Rectal smooth muscle tissue (tissue), 1 donor: ENCODE data around the gene TBXAS1.
"Not testable (repeated sequence)": the region's sequence is repeated elsewhere in the genome, so short reads cannot be mapped to it uniquely, and the experiment has no call there.

Experiments used
- H3K27ac ChIP-seq: one replicate; pipeline ENCODE4 v1.7.0; 2013; ENCODE audit warnings: low read depth, low read length, inconsistent platforms
- H3K27me3 ChIP-seq: one replicate; pipeline ENCODE4 v1.7.0; 2013; ENCODE audit warnings: low read length; ENCODE audit not compliant: control insufficient read depth, insufficient read depth
- H3K36me3 ChIP-seq: one replicate; pipeline ENCODE4 v1.7.0; 2013; ENCODE audit warnings: low read length; ENCODE audit not compliant: control insufficient read depth, insufficient read depth
- H3K4me1 ChIP-seq: one replicate; pipeline ENCODE4 v1.7.0; 2013; ENCODE audit warnings: low read length; ENCODE audit not compliant: control insufficient read depth, insufficient read depth
- H3K4me3 ChIP-seq: one replicate; pipeline ENCODE4 v1.7.0; 2013; ENCODE audit warnings: low read length
- H3K9ac ChIP-seq: one replicate; pipeline ENCODE4 v1.7.0; 2013; ENCODE audit warnings: low read length

Gene TBXAS1

DNA sequence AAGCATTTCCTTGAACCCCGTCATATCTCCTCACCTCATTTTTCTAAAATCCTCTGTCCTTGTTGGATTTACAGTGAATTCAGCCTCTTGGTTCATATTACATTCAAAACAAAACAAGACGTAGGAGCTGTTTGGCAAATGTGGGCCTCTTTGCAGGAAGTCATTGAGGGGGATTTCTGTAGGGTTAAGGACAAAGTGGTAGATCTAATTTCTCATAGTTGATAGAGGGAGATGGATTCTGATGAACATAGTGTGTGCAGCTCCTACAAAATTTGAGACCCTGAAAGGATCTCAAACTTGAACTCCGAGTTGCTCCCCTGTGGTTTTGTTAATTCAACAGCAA lies 682 bp downstream of the TBXAS1 start:
- Histone ChIP-seq H3K4me3 (peak overlapping the region; percentile 17), H3K27me3 (no peaks in the 10 kb centered on the region), H3K36me3 (no peaks in the 10 kb centered on the region), H3K9ac (no peak overlapping the region), H3K4me1 (no peaks in the 10 kb centered on the region), H3K27ac (no peak overlapping the region)

DNA sequence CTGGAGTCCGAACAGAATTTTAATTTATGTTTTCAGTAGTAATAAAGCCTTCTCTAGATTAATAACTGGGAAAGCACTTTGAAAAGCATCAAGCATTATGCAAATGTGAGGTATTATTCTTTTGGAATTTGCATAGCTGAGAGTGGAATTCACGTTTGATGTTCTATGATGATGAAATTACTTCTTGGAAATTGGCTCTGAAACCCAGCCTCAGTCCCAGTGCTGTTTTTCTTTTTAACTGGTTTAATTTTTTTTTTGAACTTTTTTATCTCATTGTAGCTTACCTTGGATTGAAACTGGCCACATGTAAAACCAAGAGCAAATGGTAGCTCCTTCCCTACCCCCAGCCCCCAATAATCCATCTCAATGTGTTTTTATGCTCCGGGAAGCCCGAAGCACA lies 1.2 kb downstream of the TBXAS1 start:
- Histone ChIP-seq H3K27ac (no peak overlapping the region), H3K4me1 (no peaks in the 10 kb centered on the region), H3K36me3 (no peaks in the 10 kb centered on the region), H3K27me3 (no peaks in the 10 kb centered on the region), H3K9ac (no peak overlapping the region), H3K4me3 (no peak overlapping the region)

DNA sequence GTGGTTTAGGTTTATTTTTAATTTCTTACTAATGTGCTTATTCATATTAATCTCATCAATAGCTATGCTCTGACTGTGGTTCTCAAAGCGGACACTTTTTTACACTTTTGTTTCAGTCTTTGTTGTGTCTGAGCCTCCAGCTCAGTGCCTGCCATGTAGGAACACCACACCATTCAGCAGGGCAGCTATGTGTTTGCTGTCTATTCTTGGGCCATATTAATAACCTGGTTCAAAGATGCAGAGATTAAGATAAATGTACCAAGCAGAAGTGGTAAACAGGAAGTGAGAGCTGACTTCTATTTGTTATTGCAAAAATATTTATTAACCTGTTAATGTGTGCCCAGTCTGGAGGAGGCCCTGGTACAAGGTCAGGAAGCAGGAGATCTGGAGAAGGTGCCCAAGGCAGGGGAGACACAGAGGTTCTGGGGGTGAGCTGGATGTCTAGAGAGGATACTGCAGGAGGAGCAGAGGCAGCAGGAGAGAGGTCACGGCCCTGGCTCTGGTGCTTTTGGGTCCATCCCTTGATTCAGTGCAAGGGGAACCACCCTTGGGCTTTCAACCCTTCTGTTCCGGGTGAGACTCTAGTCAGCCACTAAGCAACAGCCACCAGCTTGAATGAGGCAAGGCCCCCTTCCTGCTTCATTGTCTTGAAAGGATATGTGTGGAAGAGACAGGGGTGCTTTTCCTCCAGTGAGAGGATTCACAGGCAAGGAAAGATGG lies 1.9 kb downstream of the TBXAS1 start:
- Histone ChIP-seq H3K27ac (no peak overlapping the region), H3K36me3 (no peaks in the 10 kb centered on the region), H3K27me3 (no peaks in the 10 kb centered on the region), H3K4me3 (no peak overlapping the region), H3K4me1 (no peaks in the 10 kb centered on the region), H3K9ac (no peak overlapping the region)

DNA sequence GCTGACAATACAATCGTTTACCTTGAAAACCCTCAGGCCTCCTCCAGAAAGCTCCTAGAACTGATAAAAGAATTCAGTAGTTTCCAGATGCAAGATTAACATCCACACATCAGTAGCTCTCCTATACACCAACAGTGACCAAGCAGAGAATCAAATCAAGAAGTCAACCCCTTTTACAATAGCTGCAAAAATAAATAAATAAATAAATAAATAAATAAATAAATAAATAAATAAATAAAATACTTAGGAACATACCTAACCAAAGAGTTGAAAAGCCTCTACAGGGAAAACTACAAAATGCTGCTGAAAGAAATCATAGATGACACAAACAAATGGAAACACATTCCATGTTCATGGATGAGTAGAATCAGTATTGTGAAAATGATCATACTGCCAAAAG lies 6.8 kb downstream of the TBXAS1 start:
- H3K27me3 ChIP-seq, H3K4me1 ChIP-seq, H3K9ac ChIP-seq, H3K27ac ChIP-seq, H3K4me3 ChIP-seq, H3K36me3 ChIP-seq: not testable (repeated sequence)

DNA sequence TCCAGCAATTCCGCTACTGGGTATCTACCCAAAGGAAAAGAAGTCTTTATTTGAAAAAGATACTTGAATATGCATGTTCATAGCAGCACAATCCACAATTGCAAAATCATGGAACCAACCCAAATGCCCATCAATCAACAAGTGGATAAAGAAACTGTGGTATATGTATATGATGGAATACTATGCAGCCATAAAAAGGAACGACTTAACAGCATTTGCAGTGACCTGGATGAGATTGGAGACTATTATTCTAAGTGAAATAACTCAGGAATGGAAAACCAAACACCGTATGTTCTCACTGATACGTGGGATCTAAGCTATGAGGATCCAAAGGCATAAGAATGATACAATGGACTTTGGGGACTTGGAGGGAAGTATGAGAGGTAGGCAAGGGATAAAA lies 8.2 kb downstream of the TBXAS1 start:
- H3K4me3 ChIP-seq, H3K9ac ChIP-seq, H3K36me3 ChIP-seq, H3K27me3 ChIP-seq, H3K27ac ChIP-seq, H3K4me1 ChIP-seq: not testable (repeated sequence)

DNA sequence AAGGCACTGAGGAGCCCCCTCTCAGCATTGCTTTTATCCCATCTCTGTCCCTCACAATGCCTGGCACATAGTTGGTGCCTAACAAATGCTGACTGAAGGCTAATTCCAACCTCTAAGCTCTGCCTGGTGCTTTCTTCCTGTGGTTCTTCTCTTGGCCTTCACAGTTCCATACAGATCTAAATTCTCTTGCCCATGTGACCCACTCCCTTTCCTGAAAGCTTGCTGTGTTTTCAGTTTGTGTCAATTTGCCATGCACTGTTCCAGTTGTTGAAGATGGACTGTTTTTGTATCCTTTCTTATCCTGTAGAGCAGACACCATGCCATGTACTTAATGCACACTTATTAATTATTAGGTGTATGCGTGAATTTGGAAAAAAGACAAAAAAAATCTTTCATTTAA lies 9.2 kb downstream of the TBXAS1 start:
- no peak overlapping the region for H3K9ac ChIP-seq
- H3K27me3 ChIP-seq = no peaks in the 10 kb centered on the region
- no peak overlapping the region for H3K4me3 ChIP-seq
- no peak overlapping the region for H3K27ac ChIP-seq
- H3K4me1 ChIP-seq = no peaks in the 10 kb centered on the region
- no peaks in the 10 kb centered on the region for H3K36me3 ChIP-seq

DNA sequence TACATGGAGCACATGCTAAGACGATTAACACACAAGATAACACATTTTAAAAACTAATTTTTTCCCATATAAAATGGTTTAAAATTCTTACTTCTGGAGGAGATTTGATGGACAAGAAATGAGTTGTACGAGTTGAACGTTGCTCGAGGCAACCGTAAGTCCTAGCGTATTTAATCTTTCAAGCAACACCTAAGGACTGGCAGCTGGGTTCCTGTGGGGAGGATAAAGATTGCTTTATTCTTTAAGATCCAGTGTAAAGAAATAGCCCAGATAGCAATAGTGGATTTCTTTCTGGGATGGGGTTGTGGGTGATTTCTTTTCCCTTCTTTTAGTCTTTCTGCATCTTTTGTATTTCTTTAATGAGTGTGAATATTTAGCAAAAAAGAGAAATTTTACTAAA lies 9.8 kb downstream of the TBXAS1 start:
- no peaks in the 10 kb centered on the region for H3K4me1 ChIP-seq
- no peaks in the 10 kb centered on the region for H3K27me3 ChIP-seq
- H3K4me3 ChIP-seq = no peak overlapping the region
- H3K36me3 ChIP-seq = no peaks in the 10 kb centered on the region
- H3K27ac ChIP-seq = no peak overlapping the region
- H3K9ac ChIP-seq = no peak overlapping the region

DNA sequence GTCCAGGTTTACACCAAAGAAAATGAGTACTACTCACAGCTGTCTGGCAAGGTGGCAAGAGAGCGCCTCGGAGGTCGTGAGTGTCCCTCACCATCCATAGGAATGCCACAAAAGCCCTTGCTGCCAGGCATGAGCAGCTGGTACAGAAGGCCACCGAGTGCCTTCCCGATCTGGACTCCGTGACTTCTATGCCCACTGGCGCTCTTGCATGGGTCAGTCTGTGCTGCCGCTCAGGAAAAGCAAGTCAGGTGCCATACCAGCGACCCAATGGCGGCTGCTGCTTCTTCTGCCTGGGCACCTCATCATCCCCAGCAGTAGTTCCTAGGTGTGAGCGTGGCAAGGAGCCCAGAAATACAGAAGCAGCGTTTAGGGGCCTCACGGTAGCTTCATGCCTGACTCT lies 11.7 kb downstream of the TBXAS1 start:
- no peaks in the 10 kb centered on the region for H3K4me1 ChIP-seq
- no peak overlapping the region for H3K4me3 ChIP-seq
- H3K27me3 ChIP-seq = no peaks in the 10 kb centered on the region

DNA sequence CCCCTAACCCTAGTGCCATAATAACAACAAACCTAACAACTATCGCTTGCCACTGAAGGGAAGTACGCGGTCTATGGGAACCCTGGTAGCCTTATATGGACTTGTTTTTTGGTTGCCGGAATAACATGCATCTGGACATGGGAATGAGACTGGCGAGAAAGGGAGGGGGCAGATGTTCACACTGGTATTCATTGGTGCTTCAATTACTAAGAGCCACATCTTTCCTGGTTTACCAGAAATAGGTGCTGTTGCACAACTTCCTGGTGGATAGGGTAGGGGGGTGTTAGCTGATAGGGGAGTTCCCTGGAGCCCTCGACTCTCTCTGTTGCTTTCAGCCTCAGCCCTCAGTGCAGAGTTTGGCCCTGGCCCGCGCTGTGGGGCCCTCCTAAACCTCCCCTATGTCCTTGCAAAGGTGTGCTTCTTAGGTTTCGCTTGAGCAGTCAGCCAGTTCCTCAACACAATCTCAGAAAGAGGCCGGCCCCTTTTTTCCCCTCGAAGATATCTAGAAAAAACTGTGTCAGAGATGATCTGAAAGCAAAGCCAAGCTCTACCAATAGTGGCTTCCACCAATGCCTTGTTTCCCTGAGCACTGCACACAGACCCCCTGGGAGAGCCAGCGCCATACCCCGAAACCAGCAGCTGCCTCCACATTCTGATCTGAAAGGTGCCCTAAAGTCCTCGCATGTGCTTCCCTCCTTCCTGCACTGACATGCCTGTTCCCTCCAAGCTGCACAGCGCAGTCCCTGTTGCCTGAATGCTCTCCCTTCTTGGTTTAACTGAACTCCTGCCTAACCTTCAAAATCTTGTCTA lies 13.5 kb downstream of the TBXAS1 start:
- no peak overlapping the region for H3K4me3 ChIP-seq
- no peak overlapping the region for H3K27ac ChIP-seq
- H3K4me1 ChIP-seq = no peaks in the 10 kb centered on the region
- no peak overlapping the region for H3K9ac ChIP-seq
- H3K27me3 ChIP-seq = no peaks in the 10 kb centered on the region
- no peaks in the 10 kb centered on the region for H3K36me3 ChIP-seq

More for the DNA sequence above, 11.7 kb downstream of the TBXAS1 start:
- H3K9ac ChIP-seq = no peak overlapping the region
- no peak overlapping the region for H3K27ac ChIP-seq
- H3K36me3 ChIP-seq = no peaks in the 10 kb centered on the region

DNA sequence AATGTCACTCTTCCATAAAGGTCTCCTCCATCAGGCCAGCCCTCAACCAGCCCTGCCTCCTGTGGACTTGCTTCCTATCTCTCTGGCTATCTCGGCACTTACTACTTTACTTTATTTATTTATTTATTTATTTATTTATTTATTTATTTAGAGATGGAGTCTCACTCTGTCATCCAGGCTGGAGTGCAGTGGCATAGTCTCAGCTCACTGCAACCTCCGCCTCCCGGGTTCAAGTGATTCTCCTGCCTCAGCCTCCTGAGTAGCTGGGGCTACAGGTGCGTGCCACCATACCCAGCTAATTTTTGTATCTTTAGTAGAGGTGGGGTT lies 14.1 kb downstream of the TBXAS1 start:
- not testable (repeated sequence) for H3K9ac ChIP-seq, H3K4me3 ChIP-seq, H3K4me1 ChIP-seq, H3K27me3 ChIP-seq, H3K27ac ChIP-seq, H3K36me3 ChIP-seq

DNA sequence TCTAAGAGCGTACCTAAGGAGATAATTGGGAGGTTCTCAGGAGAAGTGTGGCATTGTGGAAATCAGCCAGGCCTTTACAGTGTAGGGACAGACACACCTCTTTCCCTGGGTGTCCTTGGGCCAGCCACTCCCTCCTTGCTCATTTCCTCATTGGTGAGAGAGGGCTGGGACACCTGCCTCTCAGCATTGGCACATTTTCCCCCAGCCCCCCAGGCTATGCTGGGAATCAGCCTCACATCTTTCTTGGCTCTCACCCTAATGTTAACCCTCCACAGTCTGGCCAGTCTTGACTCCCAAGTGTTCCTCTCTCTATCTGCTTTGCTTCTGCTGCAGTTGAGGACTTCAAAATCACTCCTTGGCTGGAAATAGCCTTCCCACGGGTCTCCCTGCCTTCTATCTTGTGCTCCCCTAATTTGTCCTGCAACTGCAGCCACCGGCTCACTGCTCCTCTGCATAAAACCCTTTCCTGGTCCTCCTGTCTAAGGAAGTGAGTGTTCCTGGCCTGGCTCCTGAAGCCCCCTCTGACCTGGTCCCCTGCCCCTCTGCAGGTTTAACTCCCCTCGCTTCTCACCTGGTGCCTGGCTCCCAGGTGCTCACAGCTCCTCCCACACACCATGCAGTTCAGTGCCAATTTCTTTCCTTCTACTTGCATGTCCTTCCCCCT lies 15.8 kb downstream of the TBXAS1 start:
- Histone ChIP-seq H3K9ac (no peak overlapping the region), H3K4me1 (no peaks in the 10 kb centered on the region), H3K27me3 (no peaks in the 10 kb centered on the region), H3K36me3 (no peaks in the 10 kb centered on the region), H3K4me3 (no peak overlapping the region), H3K27ac (no peak overlapping the region)

DNA sequence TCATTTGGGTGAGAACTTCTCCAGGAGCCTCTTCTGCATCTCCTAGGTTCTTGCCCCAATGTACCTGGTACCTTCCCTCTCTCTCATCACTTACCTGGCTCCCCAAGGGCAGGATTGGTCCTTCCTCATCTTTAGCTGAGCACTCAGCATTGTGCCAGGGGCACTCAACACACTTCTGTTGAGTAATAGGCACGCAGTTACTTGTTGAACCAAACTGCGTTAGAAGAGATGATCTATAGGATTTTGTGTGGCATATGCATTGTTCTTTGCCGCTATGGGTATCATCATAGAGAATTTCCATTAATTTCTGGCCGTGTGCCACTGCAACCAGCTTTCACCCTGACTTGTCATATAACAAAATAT lies 16.4 kb downstream of the TBXAS1 start:
- Histone ChIP-seq H3K9ac (no peak overlapping the region), H3K27ac (no peak overlapping the region), H3K27me3 (no peaks in the 10 kb centered on the region), H3K4me1 (no peaks in the 10 kb centered on the region), H3K4me3 (no peak overlapping the region), H3K36me3 (no peaks in the 10 kb centered on the region)

DNA sequence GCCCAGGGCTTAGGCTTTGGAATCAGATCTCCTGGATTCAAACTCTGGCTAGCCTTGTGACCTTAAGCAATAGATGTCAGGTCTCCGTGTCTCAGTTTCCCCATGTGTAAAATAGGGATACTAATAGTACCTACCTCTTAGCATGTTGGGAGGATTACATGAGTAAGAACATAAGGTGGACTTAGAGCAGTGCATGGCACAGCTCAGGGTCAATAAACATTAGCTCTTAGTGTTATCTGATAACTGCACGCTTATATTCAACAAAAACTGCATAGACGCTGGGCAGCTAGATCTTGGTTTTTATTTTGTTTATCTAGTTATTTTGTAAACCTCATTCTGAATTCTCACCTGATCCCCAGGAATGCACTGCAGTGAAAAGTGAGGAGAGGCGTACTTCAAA lies 17.2 kb downstream of the TBXAS1 start:
- Histone ChIP-seq H3K4me3 (no peak overlapping the region), H3K27ac (no peak overlapping the region), H3K27me3 (no peaks in the 10 kb centered on the region), H3K36me3 (no peaks in the 10 kb centered on the region), H3K4me1 (no peaks in the 10 kb centered on the region), H3K9ac (no peak overlapping the region)
